Osteoblast (primary cell): ENCODE data around the gene PLEKHG3. TPM values are rescaled to one million over a fixed set of nuclear protein-coding genes. Genes with fewer than 3 reads are reported as not detected.

Source experiments
- DNase-seq: peaks from one replicate; pipeline ENCODE4 v3.0.0; 2011; ENCODE audit warnings: low spot score, mixed read lengths; ENCODE audit not compliant: insufficient read length; ENCODE audit errors: missing footprints
- H2AFZ ChIP-seq: 2 replicates; pipeline ENCODE4 v1.6.0; 2011; ENCODE audit warnings: mild to moderate bottlenecking, low read length
- H3K27ac ChIP-seq: 2 replicates; pipeline ENCODE4 v1.5.1; 2011; ENCODE audit warnings: mild to moderate bottlenecking, low read depth, low read length, moderate library complexity
- H3K27me3 ChIP-seq: 2 replicates; pipeline ENCODE4 v1.6.0; 2012; ENCODE audit warnings: mild to moderate bottlenecking, control low read depth, inconsistent platforms, low read length, moderate library complexity; ENCODE audit not compliant: insufficient read depth
- H3K36me3 ChIP-seq: 2 replicates; pipeline ENCODE4 v1.5.1; 2011; ENCODE audit warnings: mild to moderate bottlenecking, low read length, control low read depth, moderate library complexity; ENCODE audit not compliant: insufficient read depth
- H3K4me1 ChIP-seq: 2 replicates; pipeline ENCODE4 v1.5.1; 2011; ENCODE audit warnings: mild to moderate bottlenecking, low read length, control low read depth, moderate library complexity; ENCODE audit not compliant: insufficient read depth
- H3K4me2 ChIP-seq: 2 replicates; pipeline ENCODE4 v1.6.0; 2011; ENCODE audit warnings: mild to moderate bottlenecking, low read length; ENCODE audit not compliant: insufficient read depth
- H3K4me3 ChIP-seq: fragments of 200-600 bp; sonication (generic); 3 replicates; pipeline ENCODE4 v1.5.1; 2012; ENCODE audit warnings: mild to moderate bottlenecking, low read length, inconsistent platforms; ENCODE audit not compliant: insufficient read depth
- H3K79me2 ChIP-seq: 2 replicates; pipeline ENCODE4 v1.6.0; 2012; ENCODE audit warnings: mild to moderate bottlenecking, low read length, control low read depth, inconsistent platforms; ENCODE audit not compliant: insufficient read depth
- H3K9me3 ChIP-seq: 2 replicates; pipeline ENCODE4 v1.5.1; 2011; ENCODE audit warnings: low read depth, low read length, control low read depth
- H4K20me1 ChIP-seq: 2 replicates; pipeline ENCODE4 v1.6.0; 2012; ENCODE audit warnings: mild to moderate bottlenecking, low read length, control low read depth; ENCODE audit not compliant: insufficient read depth
- CTCF ChIP-seq: IDR thresholded peaks from 2 replicates; pipeline ENCODE4 v1.5.1; 2011; ENCODE audit warnings: mild to moderate bottlenecking, low read depth, low read length, moderate library complexity; ENCODE audit errors: extremely low read depth
- total RNA-seq: library from RNA; depleted of rRNA; stranded (reverse); fragments of >200 nt; gene quantifications from 2 replicates; pipeline ENCODE4 v1.2.3, GENCODE V29; 2012

The PLEKHG3 gene
- total RNA-seq, 1 donor = 5.4 TPM

GRCh38 chr14:64717870-64718269, 13.6 kb downstream of the PLEKHG3 start:
- H4K20me1 ChIP-seq = no peaks in the 10 kb centered on the region
- TF ChIP-seq CTCF = no peak
- no peak overlapping the region for H2AFZ ChIP-seq
- no peaks in the 10 kb centered on the region for H3K27me3 ChIP-seq
- H3K79me2 ChIP-seq = peaks cover 5% of the 10 kb centered on the region
- no peak overlapping the region for H3K4me2 ChIP-seq
- H3K9me3 ChIP-seq = no peaks in the 10 kb centered on the region
- H3K4me1 ChIP-seq = peaks cover 29% of the 10 kb centered on the region
- no peak overlapping the region for H3K4me3 ChIP-seq
- H3K36me3 ChIP-seq = no peaks in the 10 kb centered on the region
- peak; percentile 70 for DNase-seq
- no peak overlapping the region for H3K27ac ChIP-seq

GRCh38 chr14:64718762-64719161, 14.5 kb downstream of the PLEKHG3 start:
- Histone ChIP-seq H3K27ac (no peak overlapping the region), H3K27me3 (no peaks in the 10 kb centered on the region), H3K79me2 (peaks cover 3% of the 10 kb centered on the region), H3K36me3 (no peaks in the 10 kb centered on the region), H3K4me2 (no peak overlapping the region), H4K20me1 (no peaks in the 10 kb centered on the region), H2AFZ (no peak overlapping the region), H3K4me3 (no peak overlapping the region), H3K4me1 (peaks cover 37% of the 10 kb centered on the region), H3K9me3 (no peaks in the 10 kb centered on the region)
- TF ChIP-seq CTCF = no peak
- DNase-seq = no peak

- Histone ChIP-seq H3K4me2 (peak overlapping the region; percentile 44), H3K36me3 (no peaks in the 10 kb centered on the region), H3K4me3 (no peak overlapping the region), H3K79me2 (no peaks in the 10 kb centered on the region), H2AFZ (no peak overlapping the region), H4K20me1 (no peaks in the 10 kb centered on the region), H3K4me1 (peaks cover 42% of the 10 kb centered on the region), H3K27ac (peak overlapping the region; percentile 77), H3K27me3 (no peaks in the 10 kb centered on the region), H3K9me3 (no peaks in the 10 kb centered on the region)
- no peak for TF ChIP-seq CTCF
- DNase-seq = no peak
These were observed 15.4 kb downstream of the PLEKHG3 start for GRCh38 chr14:64719601-64720000.

- peak overlapping the region; percentile 44 for H3K4me2 ChIP-seq
- H3K27me3 ChIP-seq = no peaks in the 10 kb centered on the region
- no peak for TF ChIP-seq CTCF
- H3K27ac ChIP-seq = peak overlapping the region; percentile 81
- peak; percentile 94 for DNase-seq
- no peaks in the 10 kb centered on the region for H4K20me1 ChIP-seq
- H3K4me1 ChIP-seq = peaks cover 45% of the 10 kb centered on the region
- no peaks in the 10 kb centered on the region for H3K79me2 ChIP-seq
- peak overlapping the region; percentile 51 for H2AFZ ChIP-seq
- H3K9me3 ChIP-seq = no peaks in the 10 kb centered on the region
- H3K36me3 ChIP-seq = no peaks in the 10 kb centered on the region
- no peak overlapping the region for H3K4me3 ChIP-seq
These were observed 15.9 kb downstream of the PLEKHG3 start for GRCh38 chr14:64720131-64720576.
